Measurements from ENCODE around the gene CABCOCO1.

DNA sequence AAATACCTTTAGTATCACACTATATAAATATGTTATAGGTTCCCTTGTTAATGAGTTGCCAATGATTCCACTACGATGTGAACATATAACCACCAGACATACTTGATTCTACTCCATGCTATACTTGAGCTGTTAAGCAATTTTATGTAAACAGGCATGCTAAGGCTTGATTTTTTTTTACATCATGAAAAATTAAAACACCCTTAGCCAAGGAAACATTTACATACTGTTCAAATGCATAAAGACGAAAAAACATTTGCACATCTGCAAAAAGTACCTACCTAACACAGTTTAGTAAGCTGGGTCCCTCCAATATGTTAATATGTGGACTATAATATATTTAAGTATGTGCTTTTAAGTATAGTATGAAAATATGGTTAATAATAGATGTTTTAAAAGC, 9.0 kb upstream of the CABCOCO1 start:
- TF ChIP-seq POLR2A (IDR thresholded peaks at IDR 0.05) (no peak), CTCF (IDR thresholded peaks at IDR 0.05) (no peak)

Measured in sigmoid colon (tissue), 3 donors.